NT2/D1 (cell line): ENCODE results near the gene PIK3C2G.

ENCODE experiments used
- SUZ12 ChIP-seq: IDR thresholded peaks from 2 replicates; pipeline ENCODE4 v1.6.1; 2011; ENCODE audit not compliant: insufficient read length, insufficient read depth; ENCODE audit errors: extremely low read depth
- YY1 ChIP-seq: IDR thresholded peaks from 2 replicates; pipeline ENCODE4 v1.6.1; 2011; ENCODE audit not compliant: insufficient read length, insufficient read depth
- ZNF274 ChIP-seq: IDR thresholded peaks from 2 replicates; pipeline ENCODE4 v1.6.1; 2011; ENCODE audit warnings: mild to moderate bottlenecking, low read depth, low read length

DNA sequence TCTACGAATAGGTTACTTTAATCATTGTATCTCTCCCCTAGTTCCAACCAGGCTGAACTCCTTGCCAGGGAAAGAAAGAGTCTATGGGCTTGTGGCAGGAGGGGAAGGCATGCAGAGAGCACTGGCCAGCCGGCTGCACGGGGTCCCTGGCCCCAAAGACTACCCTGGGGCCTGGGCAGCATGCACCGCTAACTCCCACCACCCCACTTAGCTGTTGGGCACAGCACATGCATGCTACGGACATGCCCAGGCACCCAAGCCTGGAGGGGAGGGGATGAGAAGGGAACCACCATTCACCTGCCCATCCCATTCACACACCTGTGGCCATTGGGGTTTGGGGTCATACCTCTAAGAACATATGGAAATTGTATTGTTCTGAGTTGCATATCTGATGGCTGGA is 94.1 kb downstream of the PIK3C2G start:
- TF ChIP-seq YY1, result no peak
- TF ChIP-seq ZNF274, result no peak
- TF ChIP-seq SUZ12, result no peak
